HG03571 (cell line): ENCODE measurements around the gene TEAD1.

Experiments
- ATAC-seq: cut with Tn5 transposase; IDR thresholded peaks from one replicate; pipeline ENCODE4 v1.9.1; 2021; ENCODE audit not compliant: unreplicated experiment

TEAD1 gene

DNA sequence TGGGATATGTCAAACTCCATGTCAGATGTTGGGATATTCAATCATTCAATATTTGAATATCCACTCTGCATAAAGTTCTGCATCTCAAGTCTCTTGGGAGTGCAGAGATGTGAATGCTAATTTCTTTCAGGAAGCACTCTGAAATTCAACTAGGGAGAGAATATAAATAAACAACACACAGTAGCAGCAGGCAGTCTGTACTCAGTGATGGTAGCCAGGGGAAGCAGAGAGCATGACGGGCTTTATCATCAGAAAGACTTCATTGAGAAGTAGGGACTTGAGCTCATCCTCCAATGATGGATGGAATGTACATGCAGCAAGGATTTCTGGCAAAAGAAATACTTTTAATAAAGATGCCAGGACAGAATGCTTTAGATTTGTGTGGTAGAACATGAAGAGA is 9.8 kb upstream of the TEAD1 start:
- no peak for ATAC-seq

DNA sequence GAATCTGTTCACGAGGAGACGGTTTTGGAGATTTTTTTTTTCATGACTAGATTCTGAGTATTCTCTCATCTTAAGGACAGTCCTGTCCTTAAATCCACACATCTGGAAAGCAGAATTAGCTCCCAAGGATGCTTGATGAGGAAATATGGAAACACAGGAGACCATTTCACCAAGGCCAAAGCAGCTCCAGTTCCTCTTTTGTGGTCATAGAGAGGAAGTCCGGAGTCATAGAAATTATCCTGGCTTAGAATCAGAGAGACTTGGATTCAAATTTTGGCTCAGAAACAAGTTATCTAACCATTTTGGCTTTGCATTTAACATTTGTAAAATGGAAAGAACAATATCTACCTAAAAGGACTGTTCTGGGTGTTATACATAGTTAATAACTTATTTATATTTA is 7.3 kb upstream of the TEAD1 start:
- no peak for ATAC-seq

DNA sequence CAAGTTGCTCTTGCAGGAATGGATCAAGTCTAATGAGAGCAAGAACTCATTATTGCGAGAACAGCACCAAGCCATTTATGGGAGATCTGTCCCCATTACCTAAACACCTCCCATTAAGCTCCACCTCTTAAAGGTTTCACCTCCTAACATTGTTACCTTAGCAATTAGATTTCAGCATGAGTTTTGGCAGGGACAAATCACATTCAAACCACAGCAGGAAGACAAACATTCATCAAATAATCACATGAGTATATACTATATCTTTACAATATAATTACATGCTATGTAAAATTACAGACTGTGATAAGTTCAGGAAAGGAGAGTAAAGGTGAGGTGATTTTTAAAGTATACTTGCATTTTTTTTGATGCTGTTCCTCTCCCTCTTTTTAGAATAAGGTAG is 6.6 kb upstream of the TEAD1 start:
- ATAC-seq: no peak

DNA sequence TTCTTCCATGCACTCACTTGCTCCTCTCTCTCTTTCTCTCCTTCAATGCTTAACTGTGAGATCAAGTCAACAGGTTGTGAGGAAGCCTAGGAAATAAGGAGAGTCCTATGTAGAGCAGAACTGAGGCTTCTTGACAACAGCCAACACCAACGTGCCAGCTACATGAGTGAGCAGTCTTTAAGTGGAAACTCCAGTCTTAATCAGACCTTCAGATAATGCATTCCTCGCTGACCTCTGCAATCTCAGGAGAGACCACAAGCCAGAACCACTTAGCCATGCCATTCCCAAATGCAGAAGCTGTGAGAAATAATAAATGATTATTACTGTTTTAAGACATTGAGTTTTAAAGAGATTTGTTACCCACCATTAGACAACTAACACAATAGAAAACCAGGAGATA is 6.1 kb upstream of the TEAD1 start:
- no peak for ATAC-seq

DNA sequence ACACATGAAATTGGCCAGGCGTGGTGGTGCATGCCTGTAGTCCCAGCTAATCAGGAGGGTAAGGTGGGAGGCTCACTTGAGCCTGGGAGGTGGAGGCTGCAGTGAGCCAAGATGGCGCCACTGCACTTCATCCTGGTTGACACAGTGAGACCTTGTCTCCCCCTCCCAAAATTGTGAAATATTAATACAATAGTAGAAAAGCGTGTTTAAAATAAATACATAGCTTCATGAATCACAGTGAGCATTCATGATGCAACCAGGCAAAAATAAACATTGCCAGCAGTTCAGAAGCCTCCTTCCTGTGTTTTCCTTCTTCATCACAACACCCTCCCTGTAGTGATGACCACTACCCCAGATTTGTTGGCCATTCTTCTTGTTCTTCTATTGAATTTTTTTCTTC is 4.3 kb upstream of the TEAD1 start:
- ATAC-seq: no peak

DNA sequence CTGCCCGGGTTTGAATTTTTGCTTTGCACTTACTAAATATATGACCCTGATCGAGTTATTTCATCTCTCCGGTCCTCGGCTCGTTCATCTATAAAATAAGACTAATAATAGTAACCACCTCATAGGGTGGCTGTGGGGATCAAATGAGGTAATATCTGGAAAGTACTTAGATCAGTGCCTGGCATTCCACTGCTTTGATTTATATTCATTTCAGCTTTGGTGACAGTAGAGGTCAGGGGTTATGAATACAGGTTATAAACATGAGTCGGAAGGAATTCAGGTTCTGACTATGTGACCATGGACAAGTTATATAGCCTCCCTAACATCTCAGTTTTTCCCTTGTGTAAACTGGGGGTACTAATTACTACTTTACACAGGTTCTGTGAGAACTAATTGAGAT is 2.9 kb upstream of the TEAD1 start:
- no peak for ATAC-seq

DNA sequence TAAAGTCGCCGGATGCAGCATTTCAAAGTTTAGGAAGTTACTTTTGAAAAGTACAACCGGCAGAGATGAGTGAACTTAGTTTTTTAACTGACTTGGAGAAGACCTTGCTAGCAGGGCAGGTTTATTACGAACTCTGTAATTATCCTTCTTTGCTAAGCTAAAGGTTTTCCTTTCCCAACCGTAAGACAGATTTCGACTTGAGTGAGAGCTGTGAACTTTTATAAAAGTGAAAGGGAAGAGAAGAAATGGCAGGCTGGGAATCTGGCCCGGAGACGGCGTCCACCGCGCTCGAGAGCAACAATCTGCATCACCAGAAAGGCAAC is 659 bp upstream of the TEAD1 start:
- ATAC-seq: no peak

DNA sequence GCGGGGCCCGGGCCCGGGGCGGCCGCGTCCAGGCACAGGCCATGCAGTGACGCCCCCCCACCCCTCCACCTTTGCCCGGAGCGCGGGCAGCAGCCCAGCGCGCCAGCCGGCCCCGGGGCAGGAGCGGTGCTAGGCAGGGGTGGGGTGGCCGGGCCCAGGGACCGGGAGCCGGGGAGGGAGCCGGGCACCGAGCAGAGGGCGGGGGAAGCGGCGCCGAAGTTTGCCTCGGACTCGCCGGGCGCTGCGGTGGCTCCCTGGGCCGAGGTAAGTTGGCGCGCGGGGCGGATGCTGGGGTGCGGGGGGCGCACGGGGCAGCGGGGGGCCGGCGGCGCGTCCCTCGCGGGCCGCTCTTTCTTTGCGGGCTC is 332 bp downstream of the TEAD1 start:
- peak; percentile 4 for ATAC-seq

DNA sequence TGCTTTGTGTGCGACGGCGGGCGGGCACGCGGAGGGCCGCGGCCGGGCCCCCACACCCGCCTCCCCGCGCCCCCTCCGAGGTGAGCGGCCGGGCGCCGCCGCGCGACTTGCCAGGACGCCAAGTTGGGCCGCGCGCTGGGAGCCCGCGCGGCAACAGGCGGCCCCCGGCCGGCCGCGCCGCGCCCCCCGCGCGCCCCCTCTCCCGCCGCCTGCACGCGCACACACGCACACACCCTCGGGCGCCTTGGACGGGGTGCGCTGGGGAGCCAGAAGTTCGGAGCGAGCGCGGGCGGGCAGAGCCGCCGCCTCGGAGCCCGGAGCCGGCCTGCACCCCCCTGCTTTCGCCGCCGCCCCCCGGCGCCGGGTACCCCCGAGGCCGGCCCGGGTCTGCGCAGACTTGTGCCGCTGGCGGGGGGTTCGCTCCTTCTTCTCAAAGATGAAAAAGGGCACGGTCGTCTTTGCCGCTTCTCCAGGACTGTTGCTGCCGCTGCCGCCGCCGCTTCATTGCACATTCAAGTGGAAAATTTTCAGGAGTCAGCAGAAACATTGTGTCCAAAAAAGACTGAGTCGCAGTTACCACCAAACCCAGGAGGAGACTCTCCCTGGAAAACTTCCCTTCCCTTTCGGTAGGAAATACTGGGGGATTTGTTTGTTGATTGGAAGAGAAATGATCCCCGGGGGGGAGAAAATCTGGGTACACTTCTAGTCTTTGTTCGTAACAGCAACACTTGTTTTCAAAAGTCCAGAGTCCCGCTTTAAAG is 895 bp downstream of the TEAD1 start:
- no peak for ATAC-seq

DNA sequence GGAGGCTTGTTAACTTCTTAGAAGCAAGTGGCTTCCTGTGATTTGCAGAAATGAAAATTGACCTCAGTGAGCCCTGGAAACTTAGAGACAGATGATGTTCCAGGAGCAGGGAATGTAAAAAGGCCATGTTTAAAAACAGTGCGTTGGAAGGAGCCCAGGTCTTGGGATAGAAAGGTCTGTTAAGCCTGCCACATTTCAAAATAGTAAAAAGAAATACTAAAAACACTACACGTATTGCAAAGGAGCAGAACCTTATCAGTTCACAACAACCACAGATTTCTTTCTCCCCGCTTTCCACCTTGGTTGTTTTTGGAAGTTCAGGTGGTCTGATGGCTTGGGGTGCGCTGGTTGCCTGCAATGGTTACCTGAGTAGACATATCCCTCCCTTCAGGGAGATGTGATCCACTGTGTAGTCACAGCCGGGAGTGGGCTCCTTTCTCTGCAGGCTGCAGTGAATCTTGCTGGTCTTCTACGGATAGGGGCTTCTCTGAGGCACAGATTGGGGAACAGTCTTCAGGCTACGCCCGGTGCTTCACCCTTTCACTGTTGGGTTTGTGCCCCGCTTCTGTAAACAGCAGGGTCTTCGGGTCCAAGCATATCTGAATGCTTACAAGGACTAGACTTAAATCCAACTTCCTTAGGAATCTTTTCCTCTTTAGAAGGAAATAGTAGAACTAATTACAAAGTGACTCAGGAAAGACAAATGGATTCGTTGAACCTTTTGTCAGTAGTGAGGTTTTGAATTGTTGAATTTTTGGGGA is 1.9 kb downstream of the TEAD1 start:
- no peak for ATAC-seq

DNA sequence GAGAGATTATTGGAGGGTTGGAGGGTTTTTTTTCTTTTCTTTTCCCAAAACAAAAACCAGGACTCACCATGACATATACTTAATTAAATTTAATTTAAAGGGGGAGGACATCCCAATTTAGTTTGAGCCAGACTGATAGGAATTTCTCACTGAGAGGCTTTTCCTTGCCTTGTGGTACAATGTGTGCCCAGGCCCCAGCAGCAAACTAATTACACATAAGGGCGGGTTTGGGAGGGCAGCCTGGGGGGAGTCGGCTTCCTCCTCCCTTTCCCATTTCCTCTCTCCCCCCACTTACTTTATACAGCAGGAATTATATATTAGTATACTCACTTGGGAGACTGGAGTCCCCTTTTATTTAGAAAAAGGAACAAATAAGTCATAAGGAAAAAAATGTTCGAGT is 2.9 kb downstream of the TEAD1 start:
- no peak for ATAC-seq

DNA sequence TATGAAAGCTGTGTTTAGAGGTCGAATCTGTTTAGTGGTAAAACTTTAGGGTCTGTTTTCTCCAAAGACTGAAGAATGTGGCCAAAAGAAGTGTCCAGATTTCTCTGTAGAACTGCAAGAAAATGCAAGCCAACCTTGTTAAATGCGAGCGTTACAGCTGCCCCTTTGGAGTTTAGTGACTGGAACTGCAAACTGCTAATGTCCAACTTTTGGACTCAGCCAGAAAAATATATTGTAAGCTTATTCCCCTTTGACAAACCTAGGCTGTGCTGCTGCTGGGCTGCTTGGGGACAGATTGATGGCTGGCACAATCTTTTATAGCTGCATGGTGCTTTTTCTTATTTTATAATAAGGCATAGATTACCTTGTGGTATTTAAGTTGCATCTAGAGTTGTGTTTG is 3.9 kb downstream of the TEAD1 start:
- no peak for ATAC-seq

DNA sequence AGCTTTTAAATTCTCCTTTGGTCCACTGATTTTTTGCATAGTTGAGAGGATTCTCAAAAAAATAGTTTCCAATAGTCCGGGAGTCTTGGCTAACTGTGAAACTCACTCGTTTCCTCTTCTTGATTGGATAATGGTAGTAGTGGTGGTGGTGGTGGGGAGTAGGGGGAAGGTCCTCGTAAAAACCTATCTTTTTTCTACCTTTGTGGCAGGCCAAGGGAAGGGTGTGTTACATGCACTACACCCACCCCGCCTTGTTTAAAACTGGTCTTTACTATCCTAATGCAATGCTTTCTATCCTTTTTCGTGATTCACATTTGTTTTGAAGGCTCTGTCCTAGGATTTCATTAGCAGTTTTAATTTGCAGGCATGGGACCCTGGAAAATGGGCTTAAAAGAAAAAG is 4.8 kb downstream of the TEAD1 start:
- no peak for ATAC-seq

DNA sequence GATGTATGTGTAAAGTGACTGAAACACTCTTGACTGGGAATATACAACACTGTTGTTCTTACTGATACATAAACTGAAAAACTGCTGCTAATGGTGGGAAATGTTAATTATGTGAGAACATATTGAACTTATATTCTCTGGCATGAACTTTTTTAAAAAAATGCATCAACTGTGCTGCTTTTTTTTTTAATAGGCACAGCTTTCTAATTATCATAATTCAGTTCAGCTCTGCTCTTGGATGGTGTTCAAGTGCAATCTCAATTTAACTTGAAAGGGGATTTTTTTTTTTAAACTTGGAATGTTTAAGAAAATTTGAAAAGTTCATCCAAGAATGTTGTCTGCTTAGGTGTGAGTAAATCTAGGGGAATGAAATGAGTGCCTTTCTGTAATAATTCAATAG is 5.2 kb downstream of the TEAD1 start:
- ATAC-seq: no peak

DNA sequence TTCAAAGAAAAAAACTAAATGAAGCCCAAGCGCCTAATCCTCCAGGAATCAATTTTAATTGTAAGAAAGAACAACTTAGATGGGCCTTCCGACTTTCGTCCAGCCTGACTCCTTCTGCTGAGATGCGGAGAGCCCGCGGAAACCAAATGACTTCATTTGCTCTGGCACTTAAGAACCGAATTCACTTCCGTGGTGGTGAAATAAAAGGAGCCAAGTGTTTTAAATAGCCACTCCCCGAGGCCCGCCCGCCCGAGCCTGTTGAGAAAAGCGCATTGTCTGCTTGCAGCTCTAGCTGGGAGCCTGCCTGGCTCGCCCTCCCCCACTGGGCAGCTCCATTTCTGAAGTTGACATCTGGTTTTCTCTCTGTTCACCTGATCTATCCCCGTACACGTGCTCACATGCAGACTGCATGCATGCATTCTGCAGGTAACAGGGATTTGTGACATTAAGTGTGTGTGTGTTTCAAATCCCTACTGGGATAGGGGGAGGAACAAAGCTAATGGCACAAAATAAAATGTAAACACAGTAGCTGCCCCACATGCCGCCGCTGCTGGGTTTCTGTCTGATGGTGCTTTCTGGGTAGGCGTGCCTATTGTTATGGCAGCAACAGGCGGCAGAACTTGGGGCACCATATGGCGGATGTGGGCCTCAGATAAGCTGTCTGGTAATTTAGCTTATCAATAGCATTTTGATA is 6.2 kb downstream of the TEAD1 start:
- ATAC-seq: no peak

DNA sequence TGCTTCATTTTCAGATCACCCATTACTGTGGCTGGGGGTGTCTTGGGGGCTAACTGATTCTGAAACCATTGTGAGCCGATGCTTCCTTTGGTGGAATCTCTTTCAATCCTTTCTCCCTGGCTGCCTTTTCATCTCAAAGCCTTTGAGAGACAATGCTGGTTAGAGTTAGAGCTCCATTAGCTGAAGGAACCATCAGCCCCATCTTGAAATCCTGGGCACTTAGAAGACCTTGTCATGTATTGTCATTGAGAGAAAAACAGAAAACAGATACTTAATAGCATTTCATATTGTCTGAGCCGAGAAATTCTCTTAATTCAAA is 6.7 kb downstream of the TEAD1 start:
- ATAC-seq: no peak

DNA sequence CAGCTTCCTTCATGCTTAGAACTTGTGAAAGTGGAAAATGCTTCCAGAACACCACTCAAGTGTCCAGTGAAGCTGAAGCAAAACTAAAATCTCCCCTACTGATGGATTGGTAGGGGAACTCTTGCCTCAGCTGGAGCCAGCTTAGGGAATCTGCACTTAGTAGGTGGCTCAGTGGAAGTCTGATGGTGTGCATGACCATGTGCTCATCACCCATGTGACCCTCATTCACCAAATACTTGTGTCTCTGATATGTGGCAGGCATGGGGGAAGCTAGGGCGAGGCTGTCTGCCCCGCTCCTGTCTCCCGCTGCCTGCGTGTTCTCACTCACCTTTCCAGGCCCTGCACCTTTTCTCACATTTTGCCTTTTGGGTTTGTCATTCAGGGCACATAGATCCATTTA is 7.2 kb downstream of the TEAD1 start:
- no peak for ATAC-seq

DNA sequence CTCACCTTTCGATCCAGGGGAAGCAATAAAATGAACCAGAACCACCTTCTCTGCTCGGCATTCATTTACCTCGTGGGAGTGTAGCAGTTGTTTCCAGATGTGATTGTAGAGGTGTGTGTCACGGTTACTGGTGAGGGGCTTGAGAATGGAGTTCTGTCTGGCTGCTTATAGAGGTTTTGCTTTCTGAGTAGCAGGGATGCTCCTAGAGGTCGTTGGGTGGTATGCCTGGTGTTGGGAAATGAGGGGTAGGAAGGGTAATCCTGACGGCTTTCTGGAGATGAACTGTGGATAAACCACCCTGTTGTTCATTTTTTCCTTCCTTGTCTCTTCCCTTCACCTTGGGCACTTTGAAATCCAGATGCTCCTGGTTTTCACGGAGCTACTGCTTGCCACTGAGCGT is 8.1 kb downstream of the TEAD1 start:
- ATAC-seq: no peak

DNA sequence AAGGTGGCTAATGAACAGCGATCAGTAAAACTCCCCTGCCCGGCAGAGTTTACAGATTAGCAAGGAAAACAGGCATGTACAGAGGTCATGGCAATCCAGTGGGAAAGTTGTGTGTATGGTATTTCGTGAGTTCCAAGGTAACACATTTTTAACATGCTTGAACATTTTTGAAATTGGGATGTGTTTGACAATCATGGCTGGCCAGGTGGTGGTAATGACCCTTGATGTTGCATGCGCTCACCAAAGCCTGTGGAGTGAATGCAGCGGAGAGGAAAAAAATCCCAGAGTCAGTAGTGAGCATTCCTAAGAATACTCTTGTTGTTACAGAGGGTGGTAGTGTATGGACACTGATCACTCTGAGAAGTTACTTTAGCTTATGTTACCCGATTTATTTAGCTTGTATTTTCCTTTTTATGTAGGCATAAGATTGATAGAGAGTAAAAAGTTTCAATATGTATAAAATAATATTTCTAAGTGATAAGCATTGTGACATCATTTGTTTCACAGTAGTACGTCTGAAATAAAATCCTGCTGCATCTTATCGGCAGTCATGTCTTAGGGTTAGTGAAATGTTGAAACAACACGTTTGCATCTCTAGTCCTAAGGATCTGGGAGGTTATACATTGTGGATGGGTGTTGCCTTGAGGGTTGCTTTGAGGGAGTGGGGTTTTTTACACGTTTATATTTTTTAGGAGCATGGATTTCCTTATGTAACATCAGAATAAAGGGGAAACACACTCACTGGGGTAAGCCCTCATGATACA is 8.7 kb downstream of the TEAD1 start:
- no peak for ATAC-seq

DNA sequence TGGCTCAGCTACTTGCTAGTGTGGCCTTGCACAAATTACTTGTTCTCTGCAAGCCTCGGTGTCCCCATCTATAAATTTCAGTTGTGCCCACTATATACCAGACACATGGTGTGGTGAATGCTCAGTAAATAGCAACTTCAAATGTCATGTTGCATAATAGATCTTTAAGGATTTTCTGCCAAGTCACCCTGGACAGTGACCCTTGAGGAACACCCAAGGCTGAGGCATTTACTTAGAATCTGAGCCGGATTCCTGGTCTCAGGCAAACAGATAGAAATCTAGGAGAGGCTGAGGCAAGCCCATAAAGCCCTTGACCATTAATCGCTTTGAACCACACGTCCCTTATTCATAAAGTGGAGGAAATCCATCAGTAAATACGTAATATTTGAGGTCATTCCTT is 9.7 kb downstream of the TEAD1 start:
- no peak for ATAC-seq

DNA sequence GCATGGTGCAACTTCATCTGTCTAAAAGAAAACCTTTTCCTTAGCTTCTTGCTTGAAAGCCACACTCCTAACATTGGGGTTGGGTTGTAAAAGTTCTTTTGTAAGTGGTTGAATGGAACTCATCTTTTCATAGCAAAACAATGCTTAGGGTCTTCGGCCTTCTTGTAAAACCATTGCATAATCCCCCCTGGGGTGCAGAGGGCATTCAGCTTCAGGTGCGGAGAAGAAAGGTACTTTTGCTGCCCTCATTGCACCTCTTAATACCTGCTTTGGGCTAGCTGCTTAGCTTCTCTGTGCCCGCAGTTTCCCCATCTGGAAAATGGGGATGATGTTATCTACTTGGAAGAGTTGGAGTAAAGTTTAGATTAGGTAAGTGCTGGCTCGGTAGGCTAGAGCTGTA is 10.1 kb downstream of the TEAD1 start:
- ATAC-seq: no peak

DNA sequence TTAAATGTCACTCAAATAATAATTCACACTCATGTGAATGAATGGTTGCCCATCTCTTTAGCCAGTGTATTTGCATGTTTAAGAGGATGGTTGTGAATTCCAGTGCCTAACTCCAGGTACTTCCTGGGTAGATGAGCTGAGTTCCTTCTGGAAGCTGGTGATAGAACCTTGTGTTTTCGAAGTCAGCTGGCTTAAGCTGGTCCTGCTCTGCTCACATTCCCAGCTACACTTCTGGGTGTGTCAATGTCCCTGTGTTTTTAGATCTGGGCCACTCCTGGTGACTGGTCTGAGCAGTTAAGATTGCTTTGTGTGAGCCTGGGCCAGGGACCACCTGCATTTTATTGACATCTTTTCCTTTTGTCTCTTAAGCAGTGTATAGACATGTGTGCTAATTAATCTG is 10.6 kb downstream of the TEAD1 start:
- ATAC-seq: no peak
